ENCODE measurements around the gene GMDS. TPM values are rescaled to one million over a fixed set of nuclear protein-coding genes. Genes with fewer than 3 reads are reported as not detected.

GMDS gene
- total RNA-seq, 1 donor from 2014 or later: 30.2 TPM

DNA sequence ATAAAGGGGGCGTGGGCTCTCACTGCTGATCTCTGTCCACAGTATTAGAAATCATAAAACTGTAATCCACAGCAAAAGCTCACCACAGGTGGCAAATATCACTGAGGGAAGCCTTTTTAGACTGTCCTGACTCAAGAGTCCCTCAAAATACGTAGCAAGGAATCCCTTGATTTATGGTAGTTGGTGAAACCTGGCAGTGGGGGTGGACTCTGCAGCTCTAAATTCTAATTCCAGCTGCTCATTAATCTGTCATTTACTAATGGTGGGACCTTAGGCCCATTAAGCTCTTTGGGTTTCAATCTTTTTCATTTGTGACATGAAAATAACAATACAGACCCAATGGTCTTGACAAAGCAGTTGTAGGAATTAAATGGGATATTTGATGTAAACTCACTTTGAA lies 32.3 kb downstream of the GMDS start:
- intact Hi-C loops (cut with DNase I): no loop called here
- H3K36me3 ChIP-seq: no peaks in the 10 kb centered on the region
- no peaks in the 10 kb centered on the region for H3K9me3 ChIP-seq
- TF ChIP-seq POLR2AphosphoS5 (IDR thresholded peaks at IDR 0.05; ENCODE audit: insufficient read depth in 1 of 2, low read depth in 1 of 2): no peak
- no peak for TF ChIP-seq POLR2A (IDR thresholded peaks at IDR 0.05)
- TF ChIP-seq, protein P1, sequence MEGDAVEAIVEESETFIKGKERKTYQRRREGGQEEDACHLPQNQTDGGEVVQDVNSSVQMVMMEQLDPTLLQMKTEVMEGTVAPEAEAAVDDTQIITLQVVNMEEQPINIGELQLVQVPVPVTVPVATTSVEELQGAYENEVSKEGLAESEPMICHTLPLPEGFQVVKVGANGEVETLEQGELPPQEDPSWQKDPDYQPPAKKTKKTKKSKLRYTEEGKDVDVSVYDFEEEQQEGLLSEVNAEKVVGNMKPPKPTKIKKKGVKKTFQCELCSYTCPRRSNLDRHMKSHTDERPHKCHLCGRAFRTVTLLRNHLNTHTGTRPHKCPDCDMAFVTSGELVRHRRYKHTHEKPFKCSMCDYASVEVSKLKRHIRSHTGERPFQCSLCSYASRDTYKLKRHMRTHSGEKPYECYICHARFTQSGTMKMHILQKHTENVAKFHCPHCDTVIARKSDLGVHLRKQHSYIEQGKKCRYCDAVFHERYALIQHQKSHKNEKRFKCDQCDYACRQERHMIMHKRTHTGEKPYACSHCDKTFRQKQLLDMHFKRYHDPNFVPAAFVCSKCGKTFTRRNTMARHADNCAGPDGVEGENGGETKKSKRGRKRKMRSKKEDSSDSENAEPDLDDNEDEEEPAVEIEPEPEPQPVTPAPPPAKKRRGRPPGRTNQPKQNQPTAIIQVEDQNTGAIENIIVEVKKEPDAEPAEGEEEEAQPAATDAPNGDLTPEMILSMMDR (IDR thresholded peaks at IDR 0.05): no peak
- no peak for DNase-seq (ENCODE audit: extremely low spot score in 2 of 2)
- no peaks in the 10 kb centered on the region for H3K4me1 ChIP-seq
- no peak overlapping the region for H3K27ac ChIP-seq
- H3K4me3 ChIP-seq: no peak overlapping the region
- no peaks in the 10 kb centered on the region for H3K27me3 ChIP-seq

GRCh38 chr6:2209226-2209809 lies 36.1 kb downstream of the GMDS start:
- no peak for DNase-seq (ENCODE audit: extremely low spot score in 2 of 2)
- no peaks in the 10 kb centered on the region for H3K27me3 ChIP-seq
- no peaks in the 10 kb centered on the region for H3K36me3 ChIP-seq
- TF ChIP-seq, protein P1 (IDR thresholded peaks at IDR 0.05): no peak
- no peak for TF ChIP-seq POLR2AphosphoS5 (IDR thresholded peaks at IDR 0.05; ENCODE audit: insufficient read depth in 1 of 2, low read depth in 1 of 2)
- no peak for TF ChIP-seq POLR2A (IDR thresholded peaks at IDR 0.05)
- H3K4me1 ChIP-seq: no peaks in the 10 kb centered on the region
- H3K4me3 ChIP-seq: no peak overlapping the region
- no peak overlapping the region for H3K27ac ChIP-seq
- H3K9me3 ChIP-seq: no peaks in the 10 kb centered on the region
- intact Hi-C loops (cut with DNase I): no loop called here

DNA sequence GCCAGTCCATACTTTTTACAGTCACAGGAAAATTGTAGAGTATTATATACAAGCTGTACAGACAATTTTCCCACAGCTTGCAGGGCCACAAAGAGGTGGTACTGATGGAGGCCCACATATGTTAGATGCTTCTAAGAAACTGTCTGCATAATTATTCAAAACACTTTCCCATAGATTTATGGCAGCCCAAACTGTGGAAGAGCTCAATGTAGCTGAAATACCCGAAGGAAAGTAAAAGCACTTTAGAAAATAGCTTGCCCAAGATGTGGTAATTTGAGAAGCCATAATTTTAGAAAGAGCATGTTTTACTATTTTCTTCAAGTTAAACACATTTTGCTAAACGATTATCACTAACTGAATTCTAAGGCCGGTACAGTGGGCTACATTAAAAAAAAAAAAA lies 36.9 kb downstream of the GMDS start:
- no peaks in the 10 kb centered on the region for H3K27me3 ChIP-seq
- intact Hi-C loops (cut with DNase I): no loop called here
- TF ChIP-seq POLR2AphosphoS5 (IDR thresholded peaks at IDR 0.05; ENCODE audit: insufficient read depth in 1 of 2, low read depth in 1 of 2): no peak
- TF ChIP-seq, protein P1 (IDR thresholded peaks at IDR 0.05): no peak
- no peak for TF ChIP-seq POLR2A (IDR thresholded peaks at IDR 0.05)
- no peaks in the 10 kb centered on the region for H3K4me1 ChIP-seq
- H3K4me3 ChIP-seq: no peak overlapping the region
- H3K36me3 ChIP-seq: no peaks in the 10 kb centered on the region
- DNase-seq (ENCODE audit: extremely low spot score in 2 of 2): no peak
- no peak overlapping the region for H3K27ac ChIP-seq
- H3K9me3 ChIP-seq: no peaks in the 10 kb centered on the region

GRCh38 chr6:2205396-2205795 lies 40.0 kb downstream of the GMDS start:
- Histone ChIP-seq H3K27ac (no peak overlapping the region), H3K9me3 (no peaks in the 10 kb centered on the region), H3K27me3 (no peaks in the 10 kb centered on the region), H3K4me3 (no peak overlapping the region), H3K36me3 (no peaks in the 10 kb centered on the region), H3K4me1 (no peaks in the 10 kb centered on the region)
- intact Hi-C loops (cut with DNase I): no loop called here
- no peak for TF ChIP-seq POLR2AphosphoS5 (IDR thresholded peaks at IDR 0.05; ENCODE audit: insufficient read depth in 1 of 2, low read depth in 1 of 2)
- no peak for TF ChIP-seq POLR2A (IDR thresholded peaks at IDR 0.05)
- TF ChIP-seq, protein P1 (IDR thresholded peaks at IDR 0.05): no peak
- DNase-seq (ENCODE audit: extremely low spot score in 2 of 2): no peak

GRCh38 chr6:2204272-2204671 lies 41.1 kb downstream of the GMDS start:
- Histone ChIP-seq H3K27ac (no peak overlapping the region), H3K4me3 (no peak overlapping the region), H3K9me3 (no peaks in the 10 kb centered on the region), H3K4me1 (no peaks in the 10 kb centered on the region), H3K36me3 (no peaks in the 10 kb centered on the region), H3K27me3 (no peaks in the 10 kb centered on the region)
- TF ChIP-seq POLR2A (IDR thresholded peaks at IDR 0.05): no peak
- TF ChIP-seq, protein P1 (IDR thresholded peaks at IDR 0.05): no peak
- no peak for TF ChIP-seq POLR2AphosphoS5 (IDR thresholded peaks at IDR 0.05; ENCODE audit: insufficient read depth in 1 of 2, low read depth in 1 of 2)
- DNase-seq (ENCODE audit: extremely low spot score in 2 of 2): no peak
- intact Hi-C loops (cut with DNase I): no loop called here

Measured in vagina (tissue), 2 donors.